GM23338 (cell line): ENCODE results near the gene TECPR2. TPM values are rescaled to one million over a fixed set of nuclear protein-coding genes. Genes with fewer than 3 reads are reported as not detected.

ENCODE experiments used
- ATAC-seq: fragments of 200-7000 bp; cut with Tn5 transposase; 3 replicates; pipeline ENCODE4 v1.9.1; 2020
- DNase-seq: peaks from one replicate; pipeline ENCODE4 v3.0.0-alpha.2; 2015; ENCODE audit warnings: low spot score
- H2AFZ ChIP-seq: fragments of 200-600 bp; sonication (generic); 2 replicates; pipeline ENCODE4 v1.8.0; 2016; ENCODE audit warnings: antibody characterized with exemption, mild to moderate bottlenecking, moderate library complexity
- H3F3A ChIP-seq: fragments of 200-600 bp; sonication (generic); replicated peaks from 2 replicates; pipeline ENCODE4 v1.8.0; 2017; ENCODE audit warnings: antibody characterized with exemption, mixed run types, low read depth
- H3K27ac ChIP-seq: fragments of 200-600 bp; sonication (generic); 2 replicates; pipeline ENCODE4 v1.6.1; 2016; ENCODE audit warnings: low read depth
- H3K27me3 ChIP-seq: fragments of 200-600 bp; sonication (generic); 2 replicates; pipeline ENCODE4 v1.8.0; 2016; ENCODE audit warnings: mild to moderate bottlenecking, mixed run types, moderate library complexity; ENCODE audit not compliant: insufficient read depth
- H3K36me3 ChIP-seq: fragments of 200-600 bp; sonication (generic); 2 replicates; pipeline ENCODE4 v1.8.0; 2016; ENCODE audit warnings: mild to moderate bottlenecking; ENCODE audit not compliant: insufficient read depth
- H3K4me1 ChIP-seq: fragments of 200-600 bp; sonication (generic); 2 replicates; pipeline ENCODE4 v1.8.0; 2016; ENCODE audit warnings: mild to moderate bottlenecking, moderate library complexity; ENCODE audit not compliant: insufficient read depth
- H3K4me2 ChIP-seq: fragments of 200-600 bp; sonication (generic); 2 replicates; pipeline ENCODE4 v1.7.1; 2017; ENCODE audit warnings: mixed run types
- H3K4me3 ChIP-seq: fragments of 200-600 bp; sonication (generic); 2 replicates; pipeline ENCODE4 v1.6.1; 2016; ENCODE audit warnings: mixed run types
- H3K79me2 ChIP-seq: fragments of 200-600 bp; sonication (generic); replicated peaks from 2 replicates; pipeline ENCODE4 v1.8.0; 2017; ENCODE audit warnings: mild to moderate bottlenecking; ENCODE audit not compliant: insufficient read depth
- H3K9me2 ChIP-seq: fragments of 200-600 bp; sonication (generic); 2 replicates; pipeline ENCODE4 v1.8.0; 2017; ENCODE audit not compliant: insufficient read depth
- H4K20me1 ChIP-seq: fragments of 200-600 bp; sonication (generic); replicated peaks from 2 replicates; pipeline ENCODE4 v1.8.0; 2017; ENCODE audit warnings: mild to moderate bottlenecking; ENCODE audit not compliant: insufficient read depth
- H3K27ac Mint-ChIP-seq: 2 replicates; pipeline ENCODE4 v1.8.0; 2020; ENCODE audit warnings: inconsistent platforms, mild to moderate bottlenecking, moderate library complexity, mixed read lengths
- H3K27me3 Mint-ChIP-seq: 3 replicates; pipeline ENCODE4 v1.8.0; 2022; ENCODE audit warnings: low read depth, mild to moderate bottlenecking, moderate library complexity, mixed read lengths, inconsistent platforms; ENCODE audit not compliant: insufficient read depth, poor library complexity
- H3K36me3 Mint-ChIP-seq: 3 replicates; pipeline ENCODE4 v1.8.0; 2021; ENCODE audit warnings: low read depth, mild to moderate bottlenecking, inconsistent platforms, moderate library complexity, mixed read lengths
- H3K4me1 Mint-ChIP-seq: 3 replicates; pipeline ENCODE4 v1.8.0; 2020; ENCODE audit warnings: mild to moderate bottlenecking, inconsistent platforms, mixed read lengths
- H3K4me3 Mint-ChIP-seq: 3 replicates; pipeline ENCODE4 v1.8.0; 2021; ENCODE audit warnings: moderate library complexity, mild to moderate bottlenecking, inconsistent platforms, mixed read lengths
- H3K9me3 Mint-ChIP-seq: 3 replicates; pipeline ENCODE4 v1.8.0; 2020; ENCODE audit warnings: moderate library complexity, mild to moderate bottlenecking, inconsistent platforms, mixed read lengths
- CREB1 ChIP-seq: fragments of 250-450 bp; sonication (Bioruptor Pico); IDR thresholded peaks from 2 replicates; pipeline ENCODE4 v1.5.0; 2020; ENCODE audit warnings: low read depth, mild to moderate bottlenecking, moderate library complexity
- EZH2 ChIP-seq: fragments of 200-600 bp; sonication (generic); IDR thresholded peaks from one replicate; pipeline ENCODE4 v1.8.0; 2017; ENCODE audit warnings: antibody characterized with exemption, mild to moderate bottlenecking, low read depth; ENCODE audit not compliant: unreplicated experiment
- EZH2phosphoT487 ChIP-seq: fragments of 200-600 bp; sonication (generic); IDR thresholded peaks from one replicate; pipeline ENCODE4 v1.8.1; 2018; ENCODE audit warnings: antibody characterized with exemption; ENCODE audit not compliant: unreplicated experiment
- JUNB ChIP-seq: IDR thresholded peaks from one replicate; pipeline ENCODE4 v1.6.1; 2016; ENCODE audit warnings: antibody characterized with exemption; ENCODE audit not compliant: unreplicated experiment
- NANOG ChIP-seq: IDR thresholded peaks from 2 replicates; pipeline ENCODE4 v1.6.1; 2016; ENCODE audit warnings: antibody characterized with exemption, borderline replicate concordance
- POLR2AphosphoS5 ChIP-seq: IDR thresholded peaks from 2 replicates; pipeline ENCODE4 v1.6.1; 2016; ENCODE audit warnings: antibody characterized with exemption, low read depth
- STAT1 ChIP-seq: IDR thresholded peaks from one replicate; pipeline ENCODE4 v1.6.1; 2016; ENCODE audit warnings: antibody characterized with exemption; ENCODE audit not compliant: unreplicated experiment
- ZNF114 ChIP-seq: fragments of 250-450 bp; sonication (Bioruptor Pico); IDR thresholded peaks from 2 replicates; pipeline ENCODE4 v1.5.0; 2020; ENCODE audit warnings: mild to moderate bottlenecking, moderate library complexity
- ZNF331 ChIP-seq: fragments of 250-450 bp; sonication (Bioruptor Pico); IDR thresholded peaks from 2 replicates; pipeline ENCODE4 v1.5.0; 2020; ENCODE audit warnings: low read depth, mild to moderate bottlenecking, moderate library complexity
- polyA plus RNA-seq: library from polyadenylated mRNA; unstranded; fragments of >200 nt; fragmentation: Nextera tagmentation; extraction: Ambion mirVana; gene quantifications from 2 replicates; pipeline ENCODE4 v1.2.1, GENCODE V29; 2016
- total RNA-seq: library from RNA; depleted of rRNA; stranded (reverse); fragments of >200 nt; shearing (Covaris generic); gene quantifications from 2 replicates; pipeline ENCODE4 v1.2.3, GENCODE V29; 2014
- TF ChIP-seq, protein P1 (sequence below): IDR thresholded peaks from 2 replicates; pipeline ENCODE4 v1.6.1; 2016; ENCODE audit warnings: antibody characterized with exemption
- TF ChIP-seq, protein P2 (sequence below): IDR thresholded peaks from one replicate; pipeline ENCODE4 v1.6.1; 2018; ENCODE audit warnings: antibody characterized with exemption; ENCODE audit not compliant: unreplicated experiment
- TF ChIP-seq, protein P3 (sequence below): fragments of 250-450 bp; sonication (Bioruptor Pico); IDR thresholded peaks from 2 replicates; pipeline ENCODE4 v1.5.0; 2020; ENCODE audit warnings: mild to moderate bottlenecking, moderate library complexity
- TF ChIP-seq, protein P4 (sequence below), 2 experiments: fragments of 200-600 bp in 1 of 2; sonication (generic) in 1 of 2; conservative IDR thresholded peaks; 2 replicates each; pipeline versions ENCODE4 v1.5.1 to v1.6.1; 2016 to 2017; ENCODE audit warnings: antibody characterized with exemption in 2 of 2, low read depth in 2 of 2, mild to moderate bottlenecking in 2 of 2, moderate library complexity in 1 of 2

Gene TECPR2
- total and polyA plus RNA-seq, 2 experiments from 2014 or later: 4.8 to 20.5 TPM

DNA sequence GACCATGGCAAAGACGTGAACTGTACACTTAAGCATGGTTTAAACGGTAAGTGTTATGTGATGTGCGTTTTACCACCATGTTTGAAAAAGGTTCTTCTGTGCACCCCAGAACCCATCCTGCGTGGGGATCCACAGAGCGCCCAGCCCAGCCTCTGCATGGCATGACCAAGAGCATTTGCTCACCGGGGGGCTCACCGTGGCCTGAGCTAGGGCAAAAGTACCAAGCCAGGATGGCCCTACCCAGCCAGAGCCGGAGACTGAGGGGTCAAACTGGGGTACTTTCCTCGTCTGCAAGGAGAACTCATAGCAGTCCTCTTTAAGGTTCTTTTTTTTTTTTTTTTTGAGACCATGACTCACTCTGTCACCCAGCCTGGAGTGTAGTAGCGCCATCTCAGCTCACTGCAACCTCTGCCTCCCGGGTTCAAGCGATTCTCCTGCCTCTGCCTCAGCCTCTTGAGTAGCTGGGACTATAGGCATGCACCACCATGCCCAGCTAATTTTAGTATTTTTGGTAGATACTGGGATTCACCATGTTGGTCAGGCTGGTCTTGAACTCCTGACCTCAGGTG, 163.3 kb downstream of the TECPR2 start:
- no peak for ATAC-seq
- no peaks in the 10 kb centered on the region for H3K79me2 ChIP-seq
- peak overlapping the region; percentile 86 for H3K4me2 ChIP-seq
- no peaks in the 10 kb centered on the region for H3K9me2 ChIP-seq
- peaks cover 22% of the 10 kb centered on the region for H3K4me1 ChIP-seq
- Mint-ChIP-seq H3K4me3 (peak overlapping the region; percentile 80), H3K27me3 (peaks cover 8% of the 10 kb centered on the region), H3K9me3 (no peaks in the 10 kb centered on the region), H3K36me3 (no peaks in the 10 kb centered on the region), H3K4me1 (peaks cover 19% of the 10 kb centered on the region), H3K27ac (no peak overlapping the region)
- peaks cover 10% of the 10 kb centered on the region; the same call in 1 of the 2 replicates for H3K27me3 ChIP-seq
- no peak overlapping the region for H3K27ac ChIP-seq
- H3K36me3 ChIP-seq: no peaks in the 10 kb centered on the region
- peak overlapping the region; percentile 72 for H2AFZ ChIP-seq
- TF ChIP-seq STAT1 (no peak), EZH2 (no peak), NANOG (no peak), JUNB (no peak), EZH2phosphoT487 (no peak), ZNF331 (CRISPR knock-in tag) (no peak), ZNF114 (CRISPR knock-in tag) (no peak), CREB1 (CRISPR knock-in tag) (no peak), POLR2AphosphoS5 (no peak)
- TF ChIP-seq, protein P1, sequence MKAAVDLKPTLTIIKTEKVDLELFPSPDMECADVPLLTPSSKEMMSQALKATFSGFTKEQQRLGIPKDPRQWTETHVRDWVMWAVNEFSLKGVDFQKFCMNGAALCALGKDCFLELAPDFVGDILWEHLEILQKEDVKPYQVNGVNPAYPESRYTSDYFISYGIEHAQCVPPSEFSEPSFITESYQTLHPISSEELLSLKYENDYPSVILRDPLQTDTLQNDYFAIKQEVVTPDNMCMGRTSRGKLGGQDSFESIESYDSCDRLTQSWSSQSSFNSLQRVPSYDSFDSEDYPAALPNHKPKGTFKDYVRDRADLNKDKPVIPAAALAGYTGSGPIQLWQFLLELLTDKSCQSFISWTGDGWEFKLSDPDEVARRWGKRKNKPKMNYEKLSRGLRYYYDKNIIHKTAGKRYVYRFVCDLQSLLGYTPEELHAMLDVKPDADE: no peak
- TF ChIP-seq, protein P2, sequence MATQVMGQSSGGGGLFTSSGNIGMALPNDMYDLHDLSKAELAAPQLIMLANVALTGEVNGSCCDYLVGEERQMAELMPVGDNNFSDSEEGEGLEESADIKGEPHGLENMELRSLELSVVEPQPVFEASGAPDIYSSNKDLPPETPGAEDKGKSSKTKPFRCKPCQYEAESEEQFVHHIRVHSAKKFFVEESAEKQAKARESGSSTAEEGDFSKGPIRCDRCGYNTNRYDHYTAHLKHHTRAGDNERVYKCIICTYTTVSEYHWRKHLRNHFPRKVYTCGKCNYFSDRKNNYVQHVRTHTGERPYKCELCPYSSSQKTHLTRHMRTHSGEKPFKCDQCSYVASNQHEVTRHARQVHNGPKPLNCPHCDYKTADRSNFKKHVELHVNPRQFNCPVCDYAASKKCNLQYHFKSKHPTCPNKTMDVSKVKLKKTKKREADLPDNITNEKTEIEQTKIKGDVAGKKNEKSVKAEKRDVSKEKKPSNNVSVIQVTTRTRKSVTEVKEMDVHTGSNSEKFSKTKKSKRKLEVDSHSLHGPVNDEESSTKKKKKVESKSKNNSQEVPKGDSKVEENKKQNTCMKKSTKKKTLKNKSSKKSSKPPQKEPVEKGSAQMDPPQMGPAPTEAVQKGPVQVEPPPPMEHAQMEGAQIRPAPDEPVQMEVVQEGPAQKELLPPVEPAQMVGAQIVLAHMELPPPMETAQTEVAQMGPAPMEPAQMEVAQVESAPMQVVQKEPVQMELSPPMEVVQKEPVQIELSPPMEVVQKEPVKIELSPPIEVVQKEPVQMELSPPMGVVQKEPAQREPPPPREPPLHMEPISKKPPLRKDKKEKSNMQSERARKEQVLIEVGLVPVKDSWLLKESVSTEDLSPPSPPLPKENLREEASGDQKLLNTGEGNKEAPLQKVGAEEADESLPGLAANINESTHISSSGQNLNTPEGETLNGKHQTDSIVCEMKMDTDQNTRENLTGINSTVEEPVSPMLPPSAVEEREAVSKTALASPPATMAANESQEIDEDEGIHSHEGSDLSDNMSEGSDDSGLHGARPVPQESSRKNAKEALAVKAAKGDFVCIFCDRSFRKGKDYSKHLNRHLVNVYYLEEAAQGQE: no peak
- TF ChIP-seq, protein P3, sequence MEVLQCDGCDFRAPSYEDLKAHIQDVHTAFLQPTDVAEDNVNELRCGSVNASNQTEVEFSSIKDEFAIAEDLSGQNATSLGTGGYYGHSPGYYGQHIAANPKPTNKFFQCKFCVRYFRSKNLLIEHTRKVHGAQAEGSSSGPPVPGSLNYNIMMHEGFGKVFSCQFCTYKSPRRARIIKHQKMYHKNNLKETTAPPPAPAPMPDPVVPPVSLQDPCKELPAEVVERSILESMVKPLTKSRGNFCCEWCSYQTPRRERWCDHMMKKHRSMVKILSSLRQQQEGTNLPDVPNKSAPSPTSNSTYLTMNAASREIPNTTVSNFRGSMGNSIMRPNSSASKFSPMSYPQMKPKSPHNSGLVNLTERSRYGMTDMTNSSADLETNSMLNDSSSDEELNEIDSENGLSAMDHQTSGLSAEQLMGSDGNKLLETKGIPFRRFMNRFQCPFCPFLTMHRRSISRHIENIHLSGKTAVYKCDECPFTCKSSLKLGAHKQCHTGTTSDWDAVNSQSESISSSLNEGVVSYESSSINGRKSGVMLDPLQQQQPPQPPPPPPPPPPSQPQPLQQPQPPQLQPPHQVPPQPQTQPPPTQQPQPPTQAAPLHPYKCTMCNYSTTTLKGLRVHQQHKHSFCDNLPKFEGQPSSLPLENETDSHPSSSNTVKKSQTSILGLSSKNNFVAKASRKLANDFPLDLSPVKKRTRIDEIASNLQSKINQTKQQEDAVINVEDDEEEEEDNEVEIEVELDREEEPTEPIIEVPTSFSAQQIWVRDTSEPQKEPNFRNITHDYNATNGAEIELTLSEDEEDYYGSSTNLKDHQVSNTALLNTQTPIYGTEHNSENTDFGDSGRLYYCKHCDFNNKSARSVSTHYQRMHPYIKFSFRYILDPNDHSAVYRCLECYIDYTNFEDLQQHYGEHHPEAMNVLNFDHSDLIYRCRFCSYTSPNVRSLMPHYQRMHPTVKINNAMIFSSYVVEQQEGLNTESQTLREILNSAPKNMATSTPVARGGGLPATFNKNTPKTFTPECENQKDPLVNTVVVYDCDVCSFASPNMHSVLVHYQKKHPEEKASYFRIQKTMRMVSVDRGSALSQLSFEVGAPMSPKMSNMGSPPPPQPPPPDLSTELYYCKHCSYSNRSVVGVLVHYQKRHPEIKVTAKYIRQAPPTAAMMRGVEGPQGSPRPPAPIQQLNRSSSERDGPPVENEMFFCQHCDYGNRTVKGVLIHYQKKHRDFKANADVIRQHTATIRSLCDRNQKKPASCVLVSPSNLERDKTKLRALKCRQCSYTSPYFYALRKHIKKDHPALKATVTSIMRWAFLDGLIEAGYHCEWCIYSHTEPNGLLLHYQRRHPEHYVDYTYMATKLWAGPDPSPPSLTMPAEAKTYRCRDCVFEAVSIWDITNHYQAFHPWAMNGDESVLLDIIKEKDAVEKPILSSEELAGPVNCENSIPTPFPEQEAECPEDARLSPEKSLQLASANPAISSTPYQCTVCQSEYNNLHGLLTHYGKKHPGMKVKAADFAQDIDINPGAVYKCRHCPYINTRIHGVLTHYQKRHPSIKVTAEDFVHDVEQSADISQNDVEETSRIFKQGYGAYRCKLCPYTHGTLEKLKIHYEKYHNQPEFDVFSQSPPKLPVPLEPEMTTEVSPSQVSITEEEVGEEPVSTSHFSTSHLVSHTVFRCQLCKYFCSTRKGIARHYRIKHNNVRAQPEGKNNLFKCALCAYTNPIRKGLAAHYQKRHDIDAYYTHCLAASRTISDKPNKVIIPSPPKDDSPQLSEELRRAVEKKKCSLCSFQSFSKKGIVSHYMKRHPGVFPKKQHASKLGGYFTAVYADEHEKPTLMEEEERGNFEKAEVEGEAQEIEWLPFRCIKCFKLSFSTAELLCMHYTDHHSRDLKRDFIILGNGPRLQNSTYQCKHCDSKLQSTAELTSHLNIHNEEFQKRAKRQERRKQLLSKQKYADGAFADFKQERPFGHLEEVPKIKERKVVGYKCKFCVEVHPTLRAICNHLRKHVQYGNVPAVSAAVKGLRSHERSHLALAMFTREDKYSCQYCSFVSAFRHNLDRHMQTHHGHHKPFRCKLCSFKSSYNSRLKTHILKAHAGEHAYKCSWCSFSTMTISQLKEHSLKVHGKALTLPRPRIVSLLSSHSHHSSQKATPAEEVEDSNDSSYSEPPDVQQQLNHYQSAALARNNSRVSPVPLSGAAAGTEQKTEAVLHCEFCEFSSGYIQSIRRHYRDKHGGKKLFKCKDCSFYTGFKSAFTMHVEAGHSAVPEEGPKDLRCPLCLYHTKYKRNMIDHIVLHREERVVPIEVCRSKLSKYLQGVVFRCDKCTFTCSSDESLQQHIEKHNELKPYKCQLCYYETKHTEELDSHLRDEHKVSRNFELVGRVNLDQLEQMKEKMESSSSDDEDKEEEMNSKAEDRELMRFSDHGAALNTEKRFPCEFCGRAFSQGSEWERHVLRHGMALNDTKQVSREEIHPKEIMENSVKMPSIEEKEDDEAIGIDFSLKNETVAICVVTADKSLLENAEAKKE (CRISPR knock-in tag): no peak
- TF ChIP-seq, protein P4, sequence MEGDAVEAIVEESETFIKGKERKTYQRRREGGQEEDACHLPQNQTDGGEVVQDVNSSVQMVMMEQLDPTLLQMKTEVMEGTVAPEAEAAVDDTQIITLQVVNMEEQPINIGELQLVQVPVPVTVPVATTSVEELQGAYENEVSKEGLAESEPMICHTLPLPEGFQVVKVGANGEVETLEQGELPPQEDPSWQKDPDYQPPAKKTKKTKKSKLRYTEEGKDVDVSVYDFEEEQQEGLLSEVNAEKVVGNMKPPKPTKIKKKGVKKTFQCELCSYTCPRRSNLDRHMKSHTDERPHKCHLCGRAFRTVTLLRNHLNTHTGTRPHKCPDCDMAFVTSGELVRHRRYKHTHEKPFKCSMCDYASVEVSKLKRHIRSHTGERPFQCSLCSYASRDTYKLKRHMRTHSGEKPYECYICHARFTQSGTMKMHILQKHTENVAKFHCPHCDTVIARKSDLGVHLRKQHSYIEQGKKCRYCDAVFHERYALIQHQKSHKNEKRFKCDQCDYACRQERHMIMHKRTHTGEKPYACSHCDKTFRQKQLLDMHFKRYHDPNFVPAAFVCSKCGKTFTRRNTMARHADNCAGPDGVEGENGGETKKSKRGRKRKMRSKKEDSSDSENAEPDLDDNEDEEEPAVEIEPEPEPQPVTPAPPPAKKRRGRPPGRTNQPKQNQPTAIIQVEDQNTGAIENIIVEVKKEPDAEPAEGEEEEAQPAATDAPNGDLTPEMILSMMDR (conservative IDR thresholded peaks at IDR 0.05; ENCODE audit: low read depth in 2 of 2): no peak
- no peaks in the 10 kb centered on the region for H4K20me1 ChIP-seq
- H3K4me3 ChIP-seq: peak overlapping the region; percentile 63; the same call in 1 of the 2 replicates
- peaks cover 16% of the 10 kb centered on the region; the same call in 1 of the 2 replicates for H3F3A ChIP-seq
- DNase-seq: no peak
